GM23338 (cell line): ENCODE data around the gene EEF1A1. TPM values are rescaled to one million over a fixed set of nuclear protein-coding genes. Genes with fewer than 3 reads are reported as not detected.

ENCODE experiments used
- ATAC-seq: fragments of 200-7000 bp; cut with Tn5 transposase; 3 replicates; pipeline ENCODE4 v1.9.1; 2020
- DNase-seq: peaks from one replicate; pipeline ENCODE4 v3.0.0-alpha.2; 2015; ENCODE audit warnings: low spot score
- H2AFZ ChIP-seq: fragments of 200-600 bp; sonication (generic); 2 replicates; pipeline ENCODE4 v1.8.0; 2016; ENCODE audit warnings: antibody characterized with exemption, mild to moderate bottlenecking, moderate library complexity
- H3F3A ChIP-seq: fragments of 200-600 bp; sonication (generic); replicated peaks from 2 replicates; pipeline ENCODE4 v1.8.0; 2017; ENCODE audit warnings: antibody characterized with exemption, mixed run types, low read depth
- H3K27ac ChIP-seq: fragments of 200-600 bp; sonication (generic); 2 replicates; pipeline ENCODE4 v1.6.1; 2016; ENCODE audit warnings: low read depth
- H3K27me3 ChIP-seq: fragments of 200-600 bp; sonication (generic); 2 replicates; pipeline ENCODE4 v1.8.0; 2016; ENCODE audit warnings: mild to moderate bottlenecking, mixed run types, moderate library complexity; ENCODE audit not compliant: insufficient read depth
- H3K36me3 ChIP-seq: fragments of 200-600 bp; sonication (generic); 2 replicates; pipeline ENCODE4 v1.8.0; 2016; ENCODE audit warnings: mild to moderate bottlenecking; ENCODE audit not compliant: insufficient read depth
- H3K4me1 ChIP-seq: fragments of 200-600 bp; sonication (generic); 2 replicates; pipeline ENCODE4 v1.8.0; 2016; ENCODE audit warnings: mild to moderate bottlenecking, moderate library complexity; ENCODE audit not compliant: insufficient read depth
- H3K4me2 ChIP-seq: fragments of 200-600 bp; sonication (generic); 2 replicates; pipeline ENCODE4 v1.7.1; 2017; ENCODE audit warnings: mixed run types
- H3K4me3 ChIP-seq: fragments of 200-600 bp; sonication (generic); 2 replicates; pipeline ENCODE4 v1.6.1; 2016; ENCODE audit warnings: mixed run types
- H3K79me2 ChIP-seq: fragments of 200-600 bp; sonication (generic); replicated peaks from 2 replicates; pipeline ENCODE4 v1.8.0; 2017; ENCODE audit warnings: mild to moderate bottlenecking; ENCODE audit not compliant: insufficient read depth
- H3K9me2 ChIP-seq: fragments of 200-600 bp; sonication (generic); 2 replicates; pipeline ENCODE4 v1.8.0; 2017; ENCODE audit not compliant: insufficient read depth
- H4K20me1 ChIP-seq: fragments of 200-600 bp; sonication (generic); replicated peaks from 2 replicates; pipeline ENCODE4 v1.8.0; 2017; ENCODE audit warnings: mild to moderate bottlenecking; ENCODE audit not compliant: insufficient read depth
- H3K27ac Mint-ChIP-seq: 2 replicates; pipeline ENCODE4 v1.8.0; 2020; ENCODE audit warnings: inconsistent platforms, mild to moderate bottlenecking, moderate library complexity, mixed read lengths
- H3K27me3 Mint-ChIP-seq: 3 replicates; pipeline ENCODE4 v1.8.0; 2022; ENCODE audit warnings: low read depth, mild to moderate bottlenecking, moderate library complexity, mixed read lengths, inconsistent platforms; ENCODE audit not compliant: insufficient read depth, poor library complexity
- H3K36me3 Mint-ChIP-seq: 3 replicates; pipeline ENCODE4 v1.8.0; 2021; ENCODE audit warnings: low read depth, mild to moderate bottlenecking, inconsistent platforms, moderate library complexity, mixed read lengths
- H3K4me1 Mint-ChIP-seq: 3 replicates; pipeline ENCODE4 v1.8.0; 2020; ENCODE audit warnings: mild to moderate bottlenecking, inconsistent platforms, mixed read lengths
- H3K4me3 Mint-ChIP-seq: 3 replicates; pipeline ENCODE4 v1.8.0; 2021; ENCODE audit warnings: moderate library complexity, mild to moderate bottlenecking, inconsistent platforms, mixed read lengths
- H3K9me3 Mint-ChIP-seq: 3 replicates; pipeline ENCODE4 v1.8.0; 2020; ENCODE audit warnings: moderate library complexity, mild to moderate bottlenecking, inconsistent platforms, mixed read lengths
- ETS1 ChIP-seq: IDR thresholded peaks from 2 replicates; pipeline ENCODE4 v1.6.1; 2016; ENCODE audit warnings: antibody characterized with exemption
- JUNB ChIP-seq: IDR thresholded peaks from one replicate; pipeline ENCODE4 v1.6.1; 2016; ENCODE audit warnings: antibody characterized with exemption; ENCODE audit not compliant: unreplicated experiment
- NANOG ChIP-seq: IDR thresholded peaks from 2 replicates; pipeline ENCODE4 v1.6.1; 2016; ENCODE audit warnings: antibody characterized with exemption, borderline replicate concordance
- POLR2AphosphoS5 ChIP-seq: IDR thresholded peaks from 2 replicates; pipeline ENCODE4 v1.6.1; 2016; ENCODE audit warnings: antibody characterized with exemption, low read depth
- REST ChIP-seq: IDR thresholded peaks from one replicate; pipeline ENCODE4 v1.6.1; 2018; ENCODE audit warnings: antibody characterized with exemption; ENCODE audit not compliant: unreplicated experiment
- STAT1 ChIP-seq: IDR thresholded peaks from one replicate; pipeline ENCODE4 v1.6.1; 2016; ENCODE audit warnings: antibody characterized with exemption; ENCODE audit not compliant: unreplicated experiment
- ZNF462 ChIP-seq: fragments of 250-450 bp; sonication (Bioruptor Pico); IDR thresholded peaks from 2 replicates; pipeline ENCODE4 v1.5.0; 2020; ENCODE audit warnings: mild to moderate bottlenecking, moderate library complexity
- polyA plus RNA-seq: library from polyadenylated mRNA; unstranded; fragments of >200 nt; fragmentation: Nextera tagmentation; extraction: Ambion mirVana; gene quantifications from 2 replicates; pipeline ENCODE4 v1.2.1, GENCODE V29; 2016
- total RNA-seq: library from RNA; depleted of rRNA; stranded (reverse); fragments of >200 nt; shearing (Covaris generic); gene quantifications from 2 replicates; pipeline ENCODE4 v1.2.3, GENCODE V29; 2014

Gene EEF1A1
- total and polyA plus RNA-seq, 2 experiments from 2014 or later = 7,677 to 12,342 TPM

DNA sequence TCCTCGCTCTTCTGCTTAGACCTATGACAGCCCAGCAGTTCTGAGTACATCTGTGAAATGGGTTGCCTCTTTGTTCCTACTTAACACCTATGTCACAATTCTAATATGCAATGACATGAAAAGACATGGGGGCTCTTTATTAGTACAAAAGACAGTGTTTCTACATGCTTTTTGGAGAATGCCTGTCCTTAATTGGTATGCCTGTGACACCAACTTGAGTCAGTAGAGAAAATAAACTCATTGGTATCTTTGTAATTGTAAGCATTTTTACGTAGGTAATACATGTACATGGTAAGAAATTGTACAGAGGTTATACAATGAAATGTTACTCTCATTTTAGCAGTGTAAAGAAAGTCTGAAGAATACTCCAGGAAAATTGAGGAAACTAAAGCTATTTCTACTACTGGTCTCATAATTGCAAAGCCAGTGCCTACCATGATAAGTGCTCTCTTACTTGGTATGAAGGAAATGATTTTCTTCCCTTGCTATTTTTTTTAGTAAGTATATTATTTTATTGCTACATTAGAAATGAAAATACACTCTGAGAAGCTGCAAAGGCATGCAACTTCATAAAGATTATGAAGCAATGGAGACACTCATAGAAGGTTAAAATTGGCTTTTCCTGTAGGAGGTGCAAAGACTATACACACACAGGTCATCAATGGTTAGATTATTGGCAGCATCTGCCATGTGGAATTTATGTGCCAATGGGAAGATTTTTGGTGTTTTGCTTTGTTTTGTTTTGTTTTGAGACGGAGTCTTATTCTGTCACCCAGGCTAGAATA, 4.9 kb upstream of the EEF1A1 start (continued):
- TF ChIP-seq REST = no peak
- TF ChIP-seq NANOG = no peak
- TF ChIP-seq JUNB = no peak

GRCh38 chr6:73523434-73524123, 2.7 kb upstream of the EEF1A1 start:
- H3F3A ChIP-seq = peaks cover 29% of the 10 kb centered on the region
- ATAC-seq (peak; percentile 20), DNase-seq (peak; percentile 76)
- Mint-ChIP-seq H3K4me1 (peaks cover 10% of the 10 kb centered on the region), H3K27ac (peak overlapping the region; percentile 84; the same call in 1 of the 2 replicates), H3K4me3 (peak overlapping the region; percentile 98), H3K9me3 (peaks cover 22% of the 10 kb centered on the region), H3K36me3 (peaks cover 28% of the 10 kb centered on the region), H3K27me3 (peaks cover 38% of the 10 kb centered on the region)
- H3K36me3 ChIP-seq = peaks cover 21% of the 10 kb centered on the region
- peak overlapping the region; percentile 72 for H2AFZ ChIP-seq
- no peaks in the 10 kb centered on the region for H3K27me3 ChIP-seq
- H3K4me2 ChIP-seq = peak overlapping the region; percentile 76
- H3K4me3 ChIP-seq = peak overlapping the region; percentile 45
- H3K27ac ChIP-seq = peak overlapping the region; percentile 98
- H3K79me2 ChIP-seq = peaks cover 29% of the 10 kb centered on the region
- peaks cover 10% of the 10 kb centered on the region; the same call in 1 of the 2 replicates for H4K20me1 ChIP-seq
- TF ChIP-seq ZNF462 (CRISPR knock-in tag) = no peak
- TF ChIP-seq ETS1 = no peak
- no peak for TF ChIP-seq STAT1
- peak; percentile 45 for TF ChIP-seq POLR2AphosphoS5
- H3K4me1 ChIP-seq = peaks cover 11% of the 10 kb centered on the region; the same call in 1 of the 2 replicates
- H3K9me2 ChIP-seq = no peaks in the 10 kb centered on the region
